SH-SY5Y (cell line): Measurements from ENCODE around the gene FKBP4.

Experiments used
- GATA2 ChIP-seq: IDR thresholded peaks from 2 replicates; pipeline ENCODE4 v1.6.1; 2011; ENCODE audit warnings: mild to moderate bottlenecking, low read depth, low read length
- GATA3 ChIP-seq: IDR thresholded peaks from 2 replicates; pipeline ENCODE4 v1.6.1; 2011; ENCODE audit warnings: low read depth, mild to moderate bottlenecking, low read length, moderate library complexity

- TF ChIP-seq GATA2 (no peak), GATA3 (no peak)
These were observed 38.6 kb downstream of the FKBP4 start for GRCh38 chr12:2833327-2833726.
